Keratinocyte (primary cell): ENCODE data around the gene PIGN. TPM values are rescaled to one million over a fixed set of nuclear protein-coding genes. Genes with fewer than 3 reads are reported as not detected.

Experiments
- DNase-seq: peaks from one replicate; pipeline ENCODE4 v3.0.0-alpha.2; 2011; ENCODE audit warnings: low read depth, missing footprints, low spot score
- FAIRE-seq: peaks from 2 replicates; lab custom pipeline; 2011; peaks lifted over from hg19 to GRCh38; lab: Jason Lieb, UNC
- H2AFZ ChIP-seq: 2 replicates; pipeline ENCODE4 v1.6.0; 2012; ENCODE audit warnings: low read length, control low read depth, inconsistent platforms; ENCODE audit not compliant: control insufficient read depth
- H3K27ac ChIP-seq: 2 replicates; pipeline ENCODE4 v1.5.1; 2011; ENCODE audit warnings: low read length; ENCODE audit not compliant: control insufficient read depth, insufficient read depth
- H3K27me3 ChIP-seq: 3 replicates; pipeline ENCODE4 v1.6.0; 2011; ENCODE audit warnings: low read length; ENCODE audit not compliant: control insufficient read depth, insufficient read depth; ENCODE audit errors: extremely low read depth
- H3K36me3 ChIP-seq, 2 experiments: 2 replicates in 1 of 2; 3 replicates in 1 of 2; pipeline ENCODE4 v1.5.1; 2011; ENCODE audit warnings: low read length in 2 of 2, mild to moderate bottlenecking in 1 of 2; ENCODE audit not compliant: control insufficient read depth in 2 of 2, insufficient read depth in 2 of 2; ENCODE audit errors: extremely low read depth in 1 of 2
- H3K4me1 ChIP-seq: 3 replicates; pipeline ENCODE4 v1.5.1; 2011; ENCODE audit warnings: low read length; ENCODE audit not compliant: control insufficient read depth, insufficient read depth; ENCODE audit errors: extremely low read depth
- H3K4me2 ChIP-seq: 3 replicates; pipeline ENCODE4 v1.6.0; 2011; ENCODE audit warnings: low read depth, low read length; ENCODE audit not compliant: control insufficient read depth, insufficient read depth; ENCODE audit errors: extremely low read depth
- H3K4me3 ChIP-seq, 3 experiments: fragments of 200-600 bp in 1 of 3; sonication (generic) in 1 of 3; 2 replicates in 2 of 3; 3 replicates in 1 of 3; pipeline ENCODE4 v1.5.1; 2011 to 2016; ENCODE audit warnings: low read length in 3 of 3, mild to moderate bottlenecking in 3 of 3, control low read depth in 2 of 3, inconsistent platforms in 1 of 3, low read depth in 1 of 3, mixed read lengths in 1 of 3, mixed run types in 1 of 3, moderate library complexity in 1 of 3; ENCODE audit not compliant: control insufficient read depth in 2 of 3, insufficient read depth in 2 of 3; ENCODE audit errors: extremely low read depth in 1 of 3
- H3K79me2 ChIP-seq: 2 replicates; pipeline ENCODE4 v1.6.0; 2012; ENCODE audit warnings: low read length; ENCODE audit not compliant: control insufficient read depth, insufficient read depth
- H3K9ac ChIP-seq: 3 replicates; pipeline ENCODE4 v1.6.0; 2011; ENCODE audit warnings: low read length; ENCODE audit not compliant: control insufficient read depth, insufficient read depth; ENCODE audit errors: extremely low read depth
- H3K9me1 ChIP-seq: 3 replicates; pipeline ENCODE4 v1.6.0; 2011; ENCODE audit warnings: low read length; ENCODE audit not compliant: control insufficient read depth, insufficient read depth; ENCODE audit errors: extremely low read depth
- H3K9me3 ChIP-seq: 2 replicates; pipeline ENCODE4 v1.5.1; 2012; ENCODE audit warnings: low read depth, low read length; ENCODE audit not compliant: control insufficient read depth
- H4K20me1 ChIP-seq: 3 replicates; pipeline ENCODE4 v1.6.0; 2011; ENCODE audit warnings: low read length; ENCODE audit not compliant: control insufficient read depth, insufficient read depth; ENCODE audit errors: extremely low read depth
- CTCF ChIP-seq, 3 experiments: IDR thresholded peaks in 1 of 3; conservative IDR thresholded peaks in 1 of 3; optimal IDR thresholded peaks in 1 of 3; 2 replicates in 2 of 3; 3 replicates in 1 of 3; pipeline versions ENCODE3 to v1.5.1; 2011; ENCODE audit warnings: low read length in 3 of 3, mild to moderate bottlenecking in 3 of 3, moderate library complexity in 2 of 3, control low read depth in 1 of 3, inconsistent platforms in 1 of 3; ENCODE audit not compliant: insufficient read depth in 2 of 3; ENCODE audit errors: extremely low read depth in 1 of 3
- EZH2 ChIP-seq: IDR thresholded peaks from one replicate; pipeline ENCODE4 v1.6.1; 2012; ENCODE audit warnings: inconsistent platforms, mild to moderate bottlenecking, low read length, moderate library complexity
- dilution Hi-C: fragments of 300-500 bp; cut with MboI; formaldehyde crosslinking; loops from one replicate; pipeline ENCODE4 v1.7.0; 2020; ENCODE audit warnings: low sequenced_read_pairs; ENCODE audit not compliant: extremely low pct_ligation_motif_present
- polyA plus RNA-seq, 5 experiments: library from polyadenylated mRNA; depleted of rRNA in 3 of 5; stranded (reverse) in 3 of 5; stranded (forward) in 1 of 5; unstranded in 1 of 5; fragments of >200 nt; gene quantifications; 1 replicate in 1 of 5; 2 replicates in 3 of 5; 3 replicates in 1 of 5; pipeline versions ENCODE4 v1.2.1 to v1.2.3, GENCODE V29; 2011 to 2012; ENCODE audit warnings: missing spikeins in 2 of 5, low read depth in 1 of 5, low replicate concordance in 1 of 5

The PIGN gene
- polyA plus RNA-seq, 1 donor (not counting 4 experiments of a cell fraction or from before 2014, with no cell fraction given), result 41.2 TPM

DNA sequence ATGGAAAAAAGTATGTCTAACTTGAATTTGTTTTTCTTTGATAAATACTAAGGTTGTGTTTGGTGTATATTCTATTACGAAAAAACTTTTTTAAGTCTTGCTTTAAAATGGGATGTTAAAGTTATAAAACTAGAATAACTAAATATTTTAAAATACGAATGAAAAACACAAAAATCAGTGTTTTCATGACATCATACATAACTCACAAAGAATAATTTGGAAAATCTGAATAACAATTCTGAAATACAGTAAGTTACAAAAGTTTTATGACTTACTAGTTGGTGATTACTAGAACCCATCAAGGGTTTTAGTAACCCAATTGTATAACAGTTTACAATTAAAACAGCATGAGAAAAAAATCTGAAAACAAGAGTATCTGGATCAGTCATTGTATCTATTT is 61.2 kb downstream of the PIGN start:
- H3K4me3 ChIP-seq, result no peak overlapping the region
- TF ChIP-seq EZH2 (no peak), CTCF (optimal IDR thresholded peaks at IDR 0.05 in 1 of 3, IDR thresholded peaks at IDR 0.05 in 1 of 3, conservative IDR thresholded peaks at IDR 0.05 in 1 of 3; ENCODE audit: extremely low read depth in 1 of 3, insufficient read depth in 2 of 3, low read length in 3 of 3) (no peak)
- no peak overlapping the region for H3K4me2 ChIP-seq
- no peaks in the 10 kb centered on the region for H3K27me3 ChIP-seq
- no peaks in the 10 kb centered on the region for H4K20me1 ChIP-seq
- FAIRE-seq (no peak), DNase-seq (no peak)
- no peak overlapping the region for H3K9ac ChIP-seq
- H3K9me1 ChIP-seq, result no peaks in the 10 kb centered on the region
- no peaks in the 10 kb centered on the region for H3K9me3 ChIP-seq
- no peak overlapping the region for H3K27ac ChIP-seq
- no peaks in the 10 kb centered on the region for H3K36me3 ChIP-seq
- H3K79me2 ChIP-seq, result no peaks in the 10 kb centered on the region
- dilution Hi-C loops, result no loop called here
- H3K4me1 ChIP-seq, result no peaks in the 10 kb centered on the region
- no peak overlapping the region for H2AFZ ChIP-seq

DNA sequence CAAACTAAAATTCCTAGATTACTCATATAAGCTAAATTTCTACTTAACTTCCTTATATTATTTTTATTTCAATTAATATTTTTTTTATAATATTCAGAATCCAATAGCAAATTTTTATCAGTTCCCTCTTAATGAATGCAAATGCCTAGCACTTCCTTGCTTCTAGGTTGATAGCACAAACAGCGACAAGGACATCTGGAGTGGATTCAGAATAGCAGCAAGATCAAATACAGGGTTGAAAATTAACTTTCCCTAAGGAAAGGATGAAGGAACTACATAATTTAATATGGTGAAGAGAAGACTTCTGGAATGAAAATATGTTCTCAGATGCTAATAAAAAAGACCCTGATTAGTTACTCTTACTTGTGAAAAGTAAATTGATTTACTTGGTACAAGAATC is 64.5 kb downstream of the PIGN start:
- Histone ChIP-seq H3K4me2 (no peak overlapping the region), H2AFZ (no peak overlapping the region), H3K9me1 (no peaks in the 10 kb centered on the region), H4K20me1 (no peaks in the 10 kb centered on the region), H3K9me3 (no peaks in the 10 kb centered on the region), H3K4me1 (no peaks in the 10 kb centered on the region), H3K9ac (no peak overlapping the region), H3K27ac (no peak overlapping the region), H3K4me3 (no peak overlapping the region), H3K36me3 (no peaks in the 10 kb centered on the region), H3K27me3 (no peaks in the 10 kb centered on the region), H3K79me2 (no peaks in the 10 kb centered on the region)
- DNase-seq (no peak), FAIRE-seq (no peak)
- dilution Hi-C loops, result no loop called here
- no peak for TF ChIP-seq CTCF (optimal IDR thresholded peaks at IDR 0.05 in 1 of 3, IDR thresholded peaks at IDR 0.05 in 1 of 3, conservative IDR thresholded peaks at IDR 0.05 in 1 of 3; ENCODE audit: extremely low read depth in 1 of 3, insufficient read depth in 2 of 3, low read length in 3 of 3)
- TF ChIP-seq EZH2, result no peak
